Activated CD8-positive, alpha-beta memory T cell treated with anti-CD3 and anti-CD28 coated beads, Interleukin-2, amount 50 U/mL, for 1 hour (primary cell): Measurements from ENCODE around the gene ZNF423.

ENCODE experiments used
- DNase-seq: peaks from one replicate; pipeline ENCODE4 v3.0.0-alpha.2; 2020; ENCODE audit errors: extremely low read depth

The ZNF423 gene

DNA sequence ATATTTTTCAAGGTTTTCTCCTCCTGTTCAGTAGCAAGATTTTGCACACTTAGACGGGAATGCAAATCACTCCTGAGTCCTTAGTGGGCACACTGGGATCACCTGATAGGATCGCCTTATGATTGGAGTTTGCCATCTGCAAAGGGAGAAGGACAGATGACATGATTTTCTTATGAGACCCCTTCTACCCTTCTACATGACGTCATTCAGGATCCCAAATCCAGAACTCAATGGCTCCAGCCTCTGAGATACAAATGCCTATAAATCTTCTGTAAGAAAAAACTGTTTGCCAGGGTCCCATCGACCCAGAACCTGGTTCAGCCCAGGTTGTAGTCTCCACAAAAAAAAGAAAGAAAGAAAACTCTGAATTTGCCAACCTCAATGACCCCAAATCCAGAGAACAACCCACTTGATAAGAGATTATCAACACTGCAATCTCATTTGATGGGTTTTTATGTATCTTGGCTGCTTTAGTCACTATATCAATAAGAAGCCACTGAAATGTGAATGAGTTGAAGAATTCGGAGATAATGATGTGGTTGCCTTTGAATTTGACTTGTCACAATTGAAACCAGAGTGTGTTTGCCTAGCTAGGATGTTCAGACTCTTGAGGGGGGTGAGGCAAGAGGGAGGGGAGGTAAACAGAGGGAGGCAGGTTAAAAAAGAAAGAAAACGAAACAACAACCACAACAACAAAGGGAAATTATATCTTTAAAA lies 6.7 kb downstream of the ZNF423 start:
- no peak for DNase-seq

DNA sequence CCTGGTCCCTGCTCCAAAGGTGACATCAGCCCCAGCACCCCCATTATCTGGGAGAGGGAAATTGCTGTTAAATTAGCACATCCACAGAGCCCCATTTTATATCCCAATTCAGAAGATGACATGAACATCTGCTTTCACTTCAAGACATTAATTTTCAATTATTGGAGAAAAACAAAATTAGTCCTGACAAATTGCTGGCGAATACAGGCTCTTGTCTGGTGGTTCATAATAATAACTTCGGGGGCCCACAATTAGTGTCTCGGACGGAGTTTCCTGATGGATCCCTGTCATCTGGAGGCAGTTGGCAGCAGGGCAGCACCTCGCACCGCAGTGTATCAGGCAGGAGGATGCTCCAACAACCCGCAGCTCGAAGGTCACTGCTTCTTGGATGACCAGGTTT lies 7.4 kb downstream of the ZNF423 start:
- DNase-seq, result no peak

DNA sequence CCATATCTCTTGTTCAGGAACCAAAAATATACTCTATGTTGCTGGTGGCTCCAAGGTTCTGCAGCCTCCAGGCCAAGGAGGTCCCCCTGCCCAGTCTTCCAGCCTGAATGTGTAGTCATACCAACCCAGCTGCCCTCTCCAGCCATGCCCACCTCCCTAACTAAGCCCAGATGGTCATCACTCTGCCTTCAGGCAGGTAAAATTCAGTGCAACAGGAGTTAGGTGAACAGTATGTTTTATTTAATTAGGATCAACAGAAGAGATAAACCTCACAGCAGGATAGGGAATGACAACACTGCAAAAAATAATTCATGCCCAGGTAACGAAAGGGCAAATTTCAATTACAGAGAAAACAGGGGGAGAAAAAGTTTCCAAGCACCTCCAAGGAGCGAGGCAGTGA lies 9.1 kb downstream of the ZNF423 start:
- DNase-seq, result no peak

DNA sequence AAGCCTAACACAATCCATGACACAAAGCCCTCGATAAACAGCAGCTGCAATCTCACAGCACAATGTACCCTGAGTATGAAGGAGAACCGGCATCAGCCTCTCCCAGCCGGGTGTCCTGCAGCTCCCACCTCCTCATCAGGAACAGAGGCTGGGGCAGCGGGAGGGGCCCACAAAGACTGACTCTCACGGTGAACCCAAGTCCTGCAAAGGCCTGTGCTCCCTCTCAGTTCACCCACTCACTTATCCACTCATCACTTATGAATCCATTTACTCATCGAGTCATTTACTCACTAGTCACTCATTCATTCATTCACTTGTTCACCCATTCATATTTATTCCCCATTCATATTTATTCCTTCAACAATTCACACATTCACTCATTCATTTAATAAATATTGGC lies 11.6 kb downstream of the ZNF423 start:
- DNase-seq, result no peak

DNA sequence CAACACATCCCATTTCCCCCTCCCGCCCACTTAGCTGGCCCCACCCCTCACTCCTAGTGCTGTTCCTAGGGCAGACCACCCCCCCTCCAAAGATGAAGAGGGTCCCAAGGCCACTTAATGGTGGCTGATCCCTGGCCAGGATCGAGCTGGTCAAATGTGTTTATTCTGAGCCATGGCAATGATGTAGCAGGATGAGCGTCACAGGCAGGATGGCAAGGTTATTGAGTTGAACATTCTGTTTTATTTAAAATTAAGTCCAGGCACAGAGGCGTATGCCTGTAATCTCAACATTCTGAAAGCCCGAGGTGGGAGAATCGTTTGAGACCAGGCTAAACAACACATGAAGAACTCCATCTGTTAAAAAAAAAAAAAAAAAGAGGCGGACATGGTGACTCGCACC lies 12.2 kb downstream of the ZNF423 start:
- no peak for DNase-seq

DNA sequence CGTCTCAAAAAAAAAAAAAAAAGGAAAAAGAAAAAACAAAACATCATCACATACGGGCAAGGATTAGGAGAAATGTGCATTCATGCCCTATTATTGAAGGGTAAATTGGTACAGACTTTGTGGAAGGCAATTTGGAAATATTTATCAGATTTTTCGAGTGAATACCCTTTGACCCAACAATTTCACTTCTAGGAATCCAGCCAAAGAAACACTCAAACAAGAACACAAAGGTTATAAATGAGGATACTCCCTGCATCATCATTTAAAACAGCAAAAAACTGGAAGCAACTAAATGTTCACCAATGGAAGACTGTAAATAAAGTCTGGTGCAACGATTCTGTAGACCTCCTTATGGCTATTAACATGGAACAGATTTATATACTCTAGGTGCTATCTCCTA lies 12.9 kb downstream of the ZNF423 start:
- DNase-seq, result no peak

DNA sequence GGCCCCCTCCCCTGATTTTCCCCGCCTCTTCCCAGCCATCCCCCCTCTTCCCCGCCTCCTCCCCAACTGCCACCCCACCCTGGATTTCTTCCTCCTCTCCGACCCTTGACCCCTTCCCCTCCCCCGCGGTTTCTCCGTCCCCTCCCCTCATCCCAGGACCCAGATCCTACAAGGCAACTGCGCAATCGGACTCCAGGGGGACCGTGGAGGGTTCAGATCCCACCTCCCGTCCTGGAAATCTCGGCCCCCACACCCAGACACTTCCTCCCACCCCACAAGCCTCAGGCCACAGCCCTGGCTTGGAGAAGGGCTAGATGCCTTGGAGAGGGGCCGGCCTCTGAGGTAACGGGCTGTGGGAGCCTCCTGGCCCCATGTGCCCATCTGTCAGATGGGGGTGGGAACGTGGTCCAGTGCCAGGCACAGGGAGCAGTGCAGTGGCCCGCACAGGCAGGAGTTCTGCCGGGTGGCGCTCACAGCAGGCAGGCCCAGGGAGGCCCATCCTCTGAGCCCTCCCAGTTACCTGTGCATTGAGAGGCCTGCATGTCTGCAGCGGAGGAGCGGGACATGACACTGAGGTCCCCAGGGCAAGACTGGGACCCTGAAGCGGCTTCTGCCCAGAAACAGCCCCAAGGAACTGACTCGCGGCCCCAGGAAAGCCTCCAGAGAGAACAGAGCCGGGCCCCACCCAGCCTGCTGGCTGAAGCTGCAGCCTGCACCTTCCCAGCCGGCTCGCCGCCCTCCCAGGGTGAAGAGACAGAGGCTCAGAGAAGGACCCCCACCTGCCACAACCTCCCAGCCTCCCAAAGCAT lies 16.7 kb downstream of the ZNF423 start:
- no peak for DNase-seq

DNA sequence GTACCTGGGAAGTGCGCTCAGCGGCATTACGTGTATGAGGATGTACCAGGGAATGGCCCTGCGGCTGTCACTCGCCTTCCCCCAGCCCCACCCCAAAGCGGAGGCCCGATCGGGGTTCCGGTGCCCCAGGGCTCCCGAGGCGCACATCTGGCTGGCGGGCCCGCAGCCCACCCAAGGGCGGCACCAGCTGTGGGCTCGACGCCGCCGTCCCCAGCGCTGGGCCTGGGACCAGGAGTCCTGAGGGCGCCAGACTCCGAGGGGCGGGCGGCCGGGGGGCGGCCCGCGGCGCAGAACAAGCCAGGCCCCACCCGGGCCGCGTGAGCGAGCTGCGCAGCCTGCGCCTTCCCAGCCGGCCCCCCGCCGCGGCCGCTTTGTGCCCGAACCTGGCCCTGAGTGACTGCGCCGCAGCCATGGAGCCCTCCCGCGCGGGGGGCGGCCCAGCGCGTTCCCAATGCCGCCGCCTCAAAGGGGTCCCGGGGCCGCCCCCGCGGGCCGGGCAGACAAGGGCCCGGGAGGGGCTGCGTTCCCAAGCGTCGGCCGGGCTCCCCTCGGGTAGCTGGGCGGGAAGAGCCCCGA lies 17.4 kb downstream of the ZNF423 start:
- no peak for DNase-seq

DNA sequence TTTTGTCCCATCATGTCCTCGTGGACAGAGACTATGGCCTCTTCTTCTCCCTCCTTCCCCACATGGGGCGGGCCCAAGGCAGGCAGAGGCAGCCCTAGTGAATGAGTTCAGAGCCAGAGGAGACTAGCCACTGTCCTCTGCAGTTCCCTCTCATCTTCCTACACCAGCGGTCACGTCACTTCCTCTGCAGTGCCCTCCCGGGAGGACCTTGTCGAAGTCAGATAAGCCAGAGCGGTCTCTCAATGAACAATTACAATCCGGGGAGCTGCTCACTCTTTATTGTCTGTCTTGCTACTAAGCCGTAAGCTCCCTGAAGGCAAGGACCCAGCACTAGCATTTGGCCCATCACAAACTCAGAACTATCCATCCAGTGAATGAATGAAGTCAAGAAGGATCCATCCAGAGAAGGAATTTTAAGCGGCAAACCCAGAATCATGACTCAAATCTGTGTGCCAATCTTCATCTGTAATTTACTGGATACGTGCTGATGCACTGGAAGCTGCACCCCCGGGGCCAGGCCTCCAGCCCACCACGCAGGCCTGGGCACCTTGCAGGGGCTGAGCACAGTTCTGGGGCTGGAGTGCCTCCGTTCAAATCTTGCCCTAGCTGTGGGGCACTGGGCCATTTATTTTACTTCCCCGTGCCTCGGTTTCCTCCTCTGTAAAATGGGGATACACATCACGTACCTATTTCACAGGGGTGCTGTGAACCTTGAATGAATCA lies 18.1 kb downstream of the ZNF423 start:
- DNase-seq, result no peak

DNA sequence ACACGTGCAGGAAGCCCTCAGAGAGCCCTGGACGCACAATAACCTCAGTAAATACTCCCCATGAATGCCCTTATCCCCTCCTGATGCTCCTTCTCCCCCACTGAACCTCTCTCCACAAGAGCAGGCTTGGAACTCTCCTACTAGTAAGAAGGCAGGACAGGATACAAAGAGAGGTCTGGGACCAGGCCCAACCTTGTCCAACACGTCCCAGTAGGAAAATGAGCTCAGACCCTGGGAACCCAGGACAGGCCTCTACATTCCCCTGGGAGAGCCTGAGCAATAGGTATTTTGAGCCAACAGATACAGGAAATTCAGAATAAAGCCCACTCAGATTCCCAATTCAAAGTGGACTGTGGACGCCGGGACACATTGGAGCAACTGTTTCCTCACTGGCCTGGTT lies 19.2 kb downstream of the ZNF423 start:
- DNase-seq, result no peak

DNA sequence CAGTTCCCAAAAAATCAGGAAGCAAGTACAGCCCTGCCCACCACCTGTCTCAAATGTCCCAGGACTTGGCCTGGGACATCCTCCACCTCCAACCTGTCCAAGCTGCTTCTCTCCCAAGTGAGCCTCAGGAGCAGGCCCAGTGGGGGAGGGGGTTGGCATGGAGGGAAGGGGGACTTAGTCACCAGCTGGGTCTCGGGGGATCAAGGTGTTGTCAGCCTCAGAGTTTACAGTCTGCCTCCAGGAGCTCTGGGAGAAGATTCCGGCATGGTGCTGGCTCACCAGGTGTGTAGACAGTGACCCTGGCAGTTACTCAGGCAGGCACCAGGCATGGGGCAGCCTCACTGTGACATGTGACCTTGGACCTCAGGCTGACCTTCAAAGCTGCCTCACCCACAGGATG lies 19.7 kb downstream of the ZNF423 start:
- no peak for DNase-seq

DNA sequence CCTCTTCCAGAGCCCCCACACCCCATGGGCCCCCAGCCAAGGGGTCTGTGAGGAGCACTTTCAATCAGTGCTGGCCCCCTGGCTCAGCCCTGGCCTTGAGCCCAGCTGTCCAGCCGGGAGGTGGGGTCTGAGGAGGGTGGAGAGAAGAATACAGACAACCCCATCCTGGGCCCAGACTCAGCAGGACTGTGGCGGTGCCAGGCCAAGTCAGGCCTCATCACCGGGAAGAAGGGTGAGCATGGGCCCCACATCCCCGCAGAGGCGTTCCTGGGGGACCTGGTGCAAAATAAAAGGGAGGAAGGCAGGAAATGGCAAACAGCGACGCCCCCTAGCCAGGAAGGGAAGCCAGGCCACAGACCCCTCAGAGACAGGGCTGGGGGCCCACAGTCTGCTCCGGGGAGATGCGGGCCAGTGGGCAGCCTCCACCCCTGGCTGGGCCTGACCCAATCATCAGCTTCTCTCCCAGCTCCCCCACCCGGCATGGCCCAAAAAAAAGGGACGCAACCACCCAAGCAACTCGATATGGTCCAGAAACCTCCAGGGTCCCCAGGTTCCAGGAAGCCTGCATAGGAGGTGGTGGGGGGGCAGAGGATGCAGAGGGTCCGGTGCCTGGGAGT lies 20.6 kb downstream of the ZNF423 start:
- DNase-seq, result no peak

DNA sequence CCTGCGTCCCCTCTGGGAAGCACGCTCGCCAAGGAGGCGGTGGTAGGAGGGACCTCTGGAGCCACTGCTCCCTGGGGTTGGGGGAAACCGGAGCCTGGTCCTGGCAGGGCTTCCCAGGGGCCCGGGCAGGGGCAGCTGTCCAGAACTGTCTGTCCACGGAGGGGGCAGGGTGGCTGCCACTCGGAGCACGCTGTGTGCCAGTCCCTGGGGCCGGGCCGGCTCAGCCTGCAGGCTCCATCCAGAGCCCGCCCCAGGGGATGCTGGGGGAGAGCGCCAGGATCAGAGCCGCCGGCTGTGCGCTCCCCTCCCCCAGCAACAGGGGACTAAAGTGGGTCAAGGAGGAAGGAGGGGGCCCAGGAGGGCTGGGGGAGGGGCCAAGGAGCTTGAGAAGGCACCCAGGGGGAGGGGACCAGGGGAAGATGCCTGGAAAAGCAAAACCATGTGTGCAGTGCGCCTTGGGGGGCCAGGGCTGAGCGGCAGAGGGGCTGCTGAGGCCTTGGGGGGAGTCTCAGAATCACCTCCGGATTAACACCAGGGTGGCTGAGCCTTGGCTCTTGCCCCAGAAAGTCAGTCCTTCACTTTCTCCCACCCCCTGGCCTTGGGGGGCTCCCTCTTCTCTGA lies 21.3 kb downstream of the ZNF423 start:
- no peak for DNase-seq

DNA sequence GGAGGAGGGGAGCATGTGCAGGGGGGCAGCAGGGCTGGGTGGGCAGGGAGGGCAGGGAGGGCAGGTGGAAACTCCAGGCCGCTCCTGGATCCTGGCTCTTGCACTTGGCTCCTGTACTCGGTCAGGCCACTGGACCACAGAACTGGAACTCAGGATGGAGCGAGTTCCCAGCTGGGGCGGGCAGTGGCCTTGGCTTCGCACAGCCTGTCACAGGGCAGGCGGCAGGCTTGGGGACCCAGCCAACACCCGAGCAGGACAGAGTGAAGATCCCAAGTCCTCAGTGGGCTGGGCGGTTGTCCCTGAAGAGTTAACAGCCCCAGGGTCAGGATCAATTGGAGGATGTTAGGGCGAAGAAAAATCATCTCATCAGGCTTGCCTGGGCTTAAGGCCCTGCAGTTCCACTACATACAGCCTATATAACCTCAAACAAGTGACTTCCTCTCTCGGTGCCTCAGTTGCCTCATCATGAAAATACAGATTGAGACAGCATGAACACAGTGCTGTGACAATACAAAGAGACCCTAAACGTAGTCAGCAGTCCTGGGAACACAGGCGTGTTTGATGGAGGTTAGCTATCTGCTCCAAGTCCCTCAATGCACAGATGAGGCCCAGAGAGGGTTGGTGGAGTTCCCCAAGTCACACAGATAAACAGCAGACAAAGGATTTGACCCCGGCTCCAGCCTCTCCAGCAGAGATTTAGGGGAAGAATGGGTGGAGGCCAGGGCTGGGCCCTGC lies 21.9 kb downstream of the ZNF423 start:
- DNase-seq, result no peak

DNA sequence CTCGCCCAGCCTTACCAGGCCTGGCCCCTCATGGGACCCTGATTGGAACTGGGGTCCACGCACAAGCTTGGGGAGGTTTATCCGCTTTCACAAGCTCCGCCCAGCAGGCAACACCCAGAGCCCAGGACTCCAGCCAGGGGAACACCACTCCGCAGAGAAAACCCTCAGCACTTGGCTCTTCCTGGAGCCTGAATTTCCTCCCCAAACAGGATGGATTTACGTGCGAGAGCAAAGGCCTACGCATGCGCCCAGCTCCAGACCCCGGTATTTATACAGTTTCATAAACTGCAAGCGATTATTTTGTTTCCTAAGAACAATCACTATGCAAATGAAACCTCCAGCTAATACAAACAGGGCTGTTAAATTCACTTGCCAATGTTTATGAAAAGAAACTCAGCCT lies 22.8 kb downstream of the ZNF423 start:
- no peak for DNase-seq

DNA sequence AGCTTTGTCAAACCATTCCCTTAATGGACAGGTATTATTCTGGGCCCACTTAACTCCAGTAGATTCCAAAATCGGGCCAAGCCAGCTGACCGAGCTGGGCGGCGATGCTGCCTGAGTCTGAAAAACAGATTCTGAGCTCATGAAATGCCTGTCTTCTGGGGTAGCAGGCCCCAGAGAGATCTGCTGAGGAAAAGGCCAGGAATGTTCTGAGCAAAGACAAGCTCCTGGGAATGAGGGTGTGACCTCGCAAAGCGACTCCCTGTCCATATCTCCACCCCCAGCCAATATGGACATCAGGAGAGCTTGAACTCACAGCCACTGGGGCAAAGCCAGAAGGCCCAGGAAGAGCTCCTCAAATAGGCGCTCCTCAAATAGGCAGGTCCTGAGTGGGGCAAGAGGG lies 23.7 kb downstream of the ZNF423 start:
- no peak for DNase-seq

DNA sequence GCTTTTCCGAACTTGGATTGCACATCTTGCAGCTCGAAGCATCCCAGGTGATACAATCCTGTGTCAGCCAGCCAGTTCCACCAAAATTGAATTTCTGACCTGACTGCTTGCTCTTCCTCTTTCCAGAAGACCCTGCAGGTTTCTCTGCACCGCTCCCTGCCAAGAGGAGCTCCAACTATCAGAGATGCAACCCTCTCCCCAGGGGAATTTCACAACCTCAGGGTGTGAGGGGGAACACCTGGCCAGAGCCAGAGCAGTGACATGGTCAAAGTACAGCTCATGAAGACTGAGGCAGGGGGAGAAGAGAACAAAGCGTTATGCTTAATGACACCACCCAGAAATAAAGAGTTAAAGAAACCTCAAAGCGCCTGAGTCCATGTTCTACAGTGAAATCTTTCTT lies 25.0 kb downstream of the ZNF423 start:
- DNase-seq, result no peak

DNA sequence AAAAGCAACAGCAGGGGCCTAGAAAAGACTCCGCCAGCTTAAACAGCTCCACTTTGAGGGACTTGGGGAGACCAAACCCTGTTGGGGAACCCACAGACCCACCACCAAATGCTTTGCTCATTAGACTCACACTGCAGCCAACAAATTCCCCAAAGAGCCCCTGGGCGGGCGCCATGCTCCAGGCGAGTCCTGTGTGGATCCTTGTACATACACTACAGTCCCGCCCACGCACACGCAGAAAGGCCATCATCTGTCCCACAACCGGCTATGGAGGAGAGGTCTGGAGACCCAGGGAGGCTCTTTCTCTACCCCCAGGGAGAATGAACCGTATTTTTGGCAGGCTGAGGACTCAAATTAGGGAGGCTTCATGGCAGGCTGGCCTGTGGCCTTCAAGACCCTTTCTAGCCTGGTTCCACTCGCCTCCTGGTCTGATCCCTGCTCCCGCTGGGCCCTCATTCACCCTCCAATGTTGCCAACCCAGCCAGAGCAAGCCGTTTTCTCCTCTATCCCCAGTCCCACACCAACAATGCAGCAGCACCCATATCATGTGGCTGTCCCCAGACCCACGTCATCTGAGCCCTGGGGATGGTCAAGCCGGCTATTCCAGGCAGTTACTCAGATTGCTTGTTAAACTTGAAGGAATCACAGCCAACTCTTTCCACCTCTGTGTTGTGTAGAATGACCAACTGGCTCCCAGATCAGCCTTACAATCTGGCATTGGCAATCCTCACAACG lies 27.2 kb downstream of the ZNF423 start:
- DNase-seq, result no peak

DNA sequence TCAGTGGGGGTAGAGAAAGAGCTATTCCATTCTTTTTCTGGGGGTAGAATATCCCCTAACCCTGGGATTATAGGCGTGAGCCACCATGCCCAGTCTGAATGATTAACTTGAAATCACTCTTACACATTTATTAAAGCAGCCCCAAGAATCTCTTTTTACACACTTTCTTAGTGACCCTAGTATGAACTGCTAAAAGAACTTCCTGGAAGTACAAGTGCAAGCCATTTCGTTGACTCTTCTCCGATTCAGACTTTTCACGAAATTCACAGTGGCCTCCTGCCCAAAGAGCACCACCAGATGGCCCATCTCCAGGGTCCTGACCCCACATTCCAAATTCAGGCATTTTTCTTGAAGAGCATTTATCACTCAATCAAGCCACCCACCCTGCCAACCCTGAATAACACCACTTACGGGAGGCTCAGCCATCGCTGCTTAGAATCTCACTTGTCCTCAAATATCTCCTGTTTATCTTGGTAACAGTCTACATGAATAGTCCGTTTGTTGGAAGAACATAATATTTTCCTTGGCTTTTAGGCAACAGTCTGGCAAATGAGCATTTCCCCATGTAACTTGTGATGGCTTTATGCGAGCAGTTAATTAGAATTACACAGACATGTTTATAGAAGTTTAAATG lies 28.0 kb downstream of the ZNF423 start:
- no peak for DNase-seq

DNA sequence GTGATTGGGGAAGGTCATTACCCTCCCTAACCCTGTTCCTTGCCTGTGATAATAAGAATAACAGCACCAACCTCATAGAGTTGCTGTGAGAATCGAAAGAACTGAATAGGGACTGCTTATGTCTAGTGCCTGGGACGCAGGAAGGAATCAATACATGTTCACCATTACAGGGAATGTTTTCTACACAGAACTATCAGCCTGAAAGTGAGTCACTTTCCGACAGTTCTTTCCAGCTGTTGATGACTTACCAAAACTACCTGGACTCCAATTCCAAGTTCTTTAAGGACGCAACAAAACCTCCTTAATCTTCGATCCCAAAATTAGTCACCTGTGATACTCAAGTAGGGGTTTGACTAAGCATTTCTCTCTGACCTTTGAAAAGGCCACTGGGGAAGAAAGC lies 29.4 kb downstream of the ZNF423 start:
- DNase-seq, result no peak
